ENCODE data around the gene LRRC61.
A peak's percentile ranks its signal among the peaks of the same experiment; 100 is the strongest.
"Not testable (repeated sequence)": the region's sequence is repeated elsewhere in the genome, so short reads cannot be mapped to it uniquely, and the experiment has no call there.

Gene LRRC61

GRCh38 chr7:150316987-150317386 is 6.2 kb upstream of the LRRC61 start:
- H3K18ac ChIP-seq (ENCODE audit: low read depth in 1 of 2, low read length in 2 of 2); H2BK15ac ChIP-seq (ENCODE audit: low read depth, poor library complexity, severe bottlenecking); H3K27me3 ChIP-seq (ENCODE audit: control insufficient read depth in 1 of 2, insufficient read depth in 1 of 2, low read length in 2 of 2); H3K23ac ChIP-seq (ENCODE audit: low read length in 2 of 2); H2BK12ac ChIP-seq (ENCODE audit: low read length in 2 of 2); H2AFZ ChIP-seq (ENCODE audit: low read depth, low read length); H3K4me2 ChIP-seq (ENCODE audit: low read length, poor library complexity, severe bottlenecking); H3K27ac ChIP-seq (ENCODE audit: low read length, poor library complexity, severe bottlenecking); H2AK5ac ChIP-seq (ENCODE audit: low read length, severe bottlenecking); H3K4ac ChIP-seq (ENCODE audit: low read depth in 1 of 2, low read length in 2 of 2); H3K14ac ChIP-seq (ENCODE audit: low read length in 2 of 2); H3K4me3 ChIP-seq (ENCODE audit: insufficient read depth in 1 of 2, low read depth in 1 of 2, low read length in 2 of 2); H3K79me1 ChIP-seq (replicated peaks; ENCODE audit: low read length, poor library complexity, severe bottlenecking); H4K91ac ChIP-seq (ENCODE audit: low read length); H4K8ac ChIP-seq (ENCODE audit: low read length); H2BK120ac ChIP-seq (ENCODE audit: low read depth, low read length); H3K9ac ChIP-seq (ENCODE audit: low read length); H3K36me3 ChIP-seq (ENCODE audit: control insufficient read depth in 1 of 2, insufficient read depth in 2 of 2, low read depth in 1 of 2, low read length in 2 of 2); H3K4me1 ChIP-seq (ENCODE audit: control insufficient read depth, insufficient read depth, low read depth, low read length); H3K9me3 ChIP-seq (ENCODE audit: control insufficient read depth, low read length); H2BK5ac ChIP-seq (ENCODE audit: low read depth, low read length, poor library complexity, severe bottlenecking): not testable (repeated sequence)
- 77% methylated on average over 4 of the region's 6 CpGs for WGBS
- DNase-seq, result peak; percentile 43

GRCh38 chr7:150317748-150318444 is 5.3 kb upstream of the LRRC61 start:
- WGBS, result 63% methylated on average over 6 of the region's 7 CpGs
- no peak overlapping the region for H2BK12ac ChIP-seq (ENCODE audit: low read length in 2 of 2)
- H3K18ac ChIP-seq (ENCODE audit: low read depth in 1 of 2, low read length in 2 of 2), result no peak overlapping the region
- H3K14ac ChIP-seq (ENCODE audit: low read length in 2 of 2), result no peak overlapping the region
- no peak overlapping the region for H2BK15ac ChIP-seq (ENCODE audit: low read depth, poor library complexity, severe bottlenecking)
- H3K36me3 ChIP-seq (ENCODE audit: control insufficient read depth in 1 of 2, insufficient read depth in 2 of 2, low read depth in 1 of 2, low read length in 2 of 2), result no peaks in the 10 kb centered on the region
- H3K27ac ChIP-seq (ENCODE audit: low read length, poor library complexity, severe bottlenecking), result no peak overlapping the region
- H2AK5ac ChIP-seq (ENCODE audit: low read length, severe bottlenecking), result no peak overlapping the region
- no peak overlapping the region for H3K9ac ChIP-seq (ENCODE audit: low read length)
- H4K91ac ChIP-seq (ENCODE audit: low read length), result no peak overlapping the region
- no peaks in the 10 kb centered on the region for H3K9me3 ChIP-seq (ENCODE audit: control insufficient read depth, low read length)
- H3K4me3 ChIP-seq (ENCODE audit: insufficient read depth in 1 of 2, low read depth in 1 of 2, low read length in 2 of 2), result no peak overlapping the region
- H3K27me3 ChIP-seq (ENCODE audit: control insufficient read depth in 1 of 2, insufficient read depth in 1 of 2, low read length in 2 of 2), result peaks cover 0 to 8% of the 10 kb centered on the region in 2 experiments
- no peak overlapping the region for H3K23ac ChIP-seq (ENCODE audit: low read length in 2 of 2)
- H2BK120ac ChIP-seq (ENCODE audit: low read depth, low read length), result no peak overlapping the region
- no peak overlapping the region for H2AFZ ChIP-seq (ENCODE audit: low read depth, low read length)
- H3K4ac ChIP-seq (ENCODE audit: low read depth in 1 of 2, low read length in 2 of 2), result no peak overlapping the region
- H4K8ac ChIP-seq (ENCODE audit: low read length), result no peak overlapping the region
- H3K4me1 ChIP-seq (ENCODE audit: control insufficient read depth, insufficient read depth, low read depth, low read length), result no peaks in the 10 kb centered on the region
- H2BK5ac ChIP-seq (ENCODE audit: low read depth, low read length, poor library complexity, severe bottlenecking), result no peak overlapping the region
- peak; percentile 47 for DNase-seq
- no peaks in the 10 kb centered on the region for H3K79me1 ChIP-seq (replicated peaks; ENCODE audit: low read length, poor library complexity, severe bottlenecking)
- no peak overlapping the region for H3K4me2 ChIP-seq (ENCODE audit: low read length, poor library complexity, severe bottlenecking)

GRCh38 chr7:150321788-150322113 is 1.4 kb upstream of the LRRC61 start:
- 76% methylated on average over 3 of the region's 3 CpGs for WGBS
- Histone ChIP-seq H2BK12ac (ENCODE audit: low read length in 2 of 2) (peak overlapping the region in 1 of 2 experiments; percentile 10), H3K4me1 (ENCODE audit: control insufficient read depth, insufficient read depth, low read depth, low read length) (no peaks in the 10 kb centered on the region), H2BK5ac (ENCODE audit: low read depth, low read length, poor library complexity, severe bottlenecking) (no peak overlapping the region), H3K14ac (ENCODE audit: low read length in 2 of 2) (no peak overlapping the region), H2AFZ (ENCODE audit: low read depth, low read length) (no peak overlapping the region), H3K27me3 (ENCODE audit: control insufficient read depth in 1 of 2, insufficient read depth in 1 of 2, low read length in 2 of 2) (peaks cover 4 to 19% of the 10 kb centered on the region in 2 experiments), H3K9me3 (ENCODE audit: control insufficient read depth, low read length) (no peaks in the 10 kb centered on the region), H3K23ac (ENCODE audit: low read length in 2 of 2) (no peak overlapping the region), H3K4me2 (ENCODE audit: low read length, poor library complexity, severe bottlenecking) (no peak overlapping the region), H3K9ac (ENCODE audit: low read length) (no peak overlapping the region), H3K18ac (ENCODE audit: low read depth in 1 of 2, low read length in 2 of 2) (no peak overlapping the region), H3K79me1 (replicated peaks; ENCODE audit: low read length, poor library complexity, severe bottlenecking) (no peaks in the 10 kb centered on the region), H3K4me3 (ENCODE audit: insufficient read depth in 1 of 2, low read depth in 1 of 2, low read length in 2 of 2) (no peak overlapping the region), H2AK5ac (ENCODE audit: low read length, severe bottlenecking) (no peak overlapping the region), H4K91ac (ENCODE audit: low read length) (no peak overlapping the region), H4K8ac (ENCODE audit: low read length) (no peak overlapping the region), H2BK15ac (ENCODE audit: low read depth, poor library complexity, severe bottlenecking) (no peak overlapping the region), H3K36me3 (ENCODE audit: control insufficient read depth in 1 of 2, insufficient read depth in 2 of 2, low read depth in 1 of 2, low read length in 2 of 2) (no peaks in the 10 kb centered on the region), H3K27ac (ENCODE audit: low read length, poor library complexity, severe bottlenecking) (no peak overlapping the region), H3K4ac (ENCODE audit: low read depth in 1 of 2, low read length in 2 of 2) (no peak overlapping the region), H2BK120ac (ENCODE audit: low read depth, low read length) (no peak overlapping the region)
- DNase-seq, result no peak

- H3K4me3 ChIP-seq (ENCODE audit: insufficient read depth in 1 of 2, low read depth in 1 of 2, low read length in 2 of 2), result no peak overlapping the region
- H2BK5ac ChIP-seq (ENCODE audit: low read depth, low read length, poor library complexity, severe bottlenecking), result no peak overlapping the region
- H3K14ac ChIP-seq (ENCODE audit: low read length in 2 of 2), result no peak overlapping the region
- peaks cover 4 to 19% of the 10 kb centered on the region in 2 experiments for H3K27me3 ChIP-seq (ENCODE audit: control insufficient read depth in 1 of 2, insufficient read depth in 1 of 2, low read length in 2 of 2)
- no peak overlapping the region for H4K8ac ChIP-seq (ENCODE audit: low read length)
- no peak overlapping the region for H3K18ac ChIP-seq (ENCODE audit: low read depth in 1 of 2, low read length in 2 of 2)
- H3K9me3 ChIP-seq (ENCODE audit: control insufficient read depth, low read length), result no peaks in the 10 kb centered on the region
- H2AK5ac ChIP-seq (ENCODE audit: low read length, severe bottlenecking), result no peak overlapping the region
- H3K36me3 ChIP-seq (ENCODE audit: control insufficient read depth in 1 of 2, insufficient read depth in 2 of 2, low read depth in 1 of 2, low read length in 2 of 2), result no peaks in the 10 kb centered on the region
- no peak overlapping the region for H2BK120ac ChIP-seq (ENCODE audit: low read depth, low read length)
- no peak overlapping the region for H3K4me2 ChIP-seq (ENCODE audit: low read length, poor library complexity, severe bottlenecking)
- no peak overlapping the region for H4K91ac ChIP-seq (ENCODE audit: low read length)
- no peak overlapping the region for H3K4ac ChIP-seq (ENCODE audit: low read depth in 1 of 2, low read length in 2 of 2)
- no peak overlapping the region for H2AFZ ChIP-seq (ENCODE audit: low read depth, low read length)
- H3K9ac ChIP-seq (ENCODE audit: low read length), result no peak overlapping the region
- no peak overlapping the region for H3K27ac ChIP-seq (ENCODE audit: low read length, poor library complexity, severe bottlenecking)
- no peaks in the 10 kb centered on the region for H3K79me1 ChIP-seq (replicated peaks; ENCODE audit: low read length, poor library complexity, severe bottlenecking)
- H3K4me1 ChIP-seq (ENCODE audit: control insufficient read depth, insufficient read depth, low read depth, low read length), result no peaks in the 10 kb centered on the region
- no peak overlapping the region for H2BK15ac ChIP-seq (ENCODE audit: low read depth, poor library complexity, severe bottlenecking)
- peak overlapping the region in 1 of 2 experiments; percentile 10 for H2BK12ac ChIP-seq (ENCODE audit: low read length in 2 of 2)
- 84% methylated on average over 4 of the region's 4 CpGs for WGBS
- no peak overlapping the region for H3K23ac ChIP-seq (ENCODE audit: low read length in 2 of 2)
- DNase-seq, result no peak
Observed at GRCh38 chr7:150322114-150322832, 882 bp upstream of the LRRC61 start.
